Liver (tissue), 9 donors: ENCODE data around the gene OR6X1. TPM values are rescaled to one million over a fixed set of nuclear protein-coding genes. Genes with fewer than 3 reads are reported as not detected.
A peak's percentile ranks its signal among the peaks of the same experiment; 100 is the strongest.

Experiments
- DNase-seq: peaks from one replicate; pipeline ENCODE4 v3.0.0-alpha.2; 2017; ENCODE audit warnings: low spot score
- H3K27ac ChIP-seq, 2 donors: one replicate each; pipeline ENCODE4 v1.7.0; 2013; ENCODE audit warnings: inconsistent platforms in 2 of 2, low read length in 2 of 2, control low read depth in 1 of 2, low read depth in 1 of 2, mild to moderate bottlenecking in 1 of 2
- H3K27me3 ChIP-seq, 4 donors: one replicate each; pipeline versions ENCODE4 v1.6.1 to v1.7.0; 2013; ENCODE audit warnings: low read length in 3 of 4, inconsistent platforms in 1 of 4, mild to moderate bottlenecking in 1 of 4, moderate library complexity in 1 of 4; ENCODE audit not compliant: control insufficient read depth in 4 of 4, insufficient read depth in 4 of 4
- H3K36me3 ChIP-seq, 4 donors: one replicate each; pipeline versions ENCODE4 v1.6.1 to v1.7.0; 2013; ENCODE audit warnings: low read length in 3 of 4, mild to moderate bottlenecking in 3 of 4, low read depth in 1 of 4, moderate library complexity in 1 of 4; ENCODE audit not compliant: control insufficient read depth in 4 of 4, insufficient read depth in 3 of 4
- H3K4me1 ChIP-seq, 4 donors: one replicate each; pipeline versions ENCODE4 v1.6.1 to v1.7.0; 2013; ENCODE audit warnings: low read length in 3 of 4, mild to moderate bottlenecking in 3 of 4, moderate library complexity in 1 of 4; ENCODE audit not compliant: control insufficient read depth in 4 of 4, insufficient read depth in 4 of 4
- H3K4me3 ChIP-seq, 3 donors: one replicate each; pipeline versions ENCODE4 v1.6.1 to v1.7.0; 2013; ENCODE audit warnings: low read length in 3 of 3, control low read depth in 1 of 3, low read depth in 1 of 3, mild to moderate bottlenecking in 1 of 3
- H3K9ac ChIP-seq, 2 donors: one replicate each; pipeline ENCODE4 v1.7.0; 2013; ENCODE audit warnings: low read length in 2 of 2, mild to moderate bottlenecking in 2 of 2, moderate library complexity in 2 of 2, control low read depth in 1 of 2, low read depth in 1 of 2
- H3K9me3 ChIP-seq, 4 donors: one replicate each; pipeline versions ENCODE4 v1.6.1 to v1.7.0; 2013; ENCODE audit warnings: low read length in 3 of 4; ENCODE audit not compliant: control insufficient read depth in 4 of 4
- EGR1 ChIP-seq, 2 donors: IDR thresholded peaks; 2 replicates each; pipeline ENCODE4 v1.6.1; 2016 to 2018; ENCODE audit warnings: antibody characterized with exemption in 2 of 2, low read depth in 2 of 2
- FOXA1 ChIP-seq: IDR thresholded peaks from 2 replicates; pipeline ENCODE4 v1.6.1; 2016; ENCODE audit warnings: antibody characterized with exemption
- FOXA2 ChIP-seq: IDR thresholded peaks from 2 replicates; pipeline ENCODE4 v1.6.1; 2016; ENCODE audit warnings: antibody characterized with exemption
- GABPA ChIP-seq, 2 donors: IDR thresholded peaks in 1 of 2; conservative IDR thresholded peaks in 1 of 2; 2 replicates each; pipeline ENCODE4 v1.6.1; 2016; ENCODE audit warnings: antibody characterized with exemption in 2 of 2, mild to moderate bottlenecking in 1 of 2, moderate library complexity in 1 of 2
- HNF4A ChIP-seq, 2 donors: conservative IDR thresholded peaks; 2 replicates each; pipeline ENCODE4 v1.6.1; 2016; ENCODE audit warnings: antibody characterized with exemption in 2 of 2, mild to moderate bottlenecking in 2 of 2
- HNF4G ChIP-seq: IDR thresholded peaks from 2 replicates; pipeline ENCODE4 v1.6.1; 2016; ENCODE audit warnings: antibody characterized with exemption
- JUND ChIP-seq, 2 donors: IDR thresholded peaks; 2 replicates each; pipeline ENCODE4 v1.6.1; 2016; ENCODE audit warnings: antibody characterized with exemption in 2 of 2
- RAD21 ChIP-seq, 2 donors: IDR thresholded peaks; 2 replicates each; pipeline ENCODE4 v1.6.1; 2016; ENCODE audit warnings: antibody characterized with exemption in 2 of 2, mild to moderate bottlenecking in 2 of 2
- RXRA ChIP-seq, 2 donors: IDR thresholded peaks; 2 replicates each; pipeline ENCODE4 v1.6.1; 2017 to 2018; ENCODE audit warnings: antibody characterized with exemption in 2 of 2, mild to moderate bottlenecking in 1 of 2
- YY1 ChIP-seq: IDR thresholded peaks from 2 replicates; pipeline ENCODE4 v1.6.1; 2016; ENCODE audit warnings: antibody characterized with exemption, mild to moderate bottlenecking
- WGBS: extraction: QIAGEN DNeasy Blood & Tissue Kit; methylation state at CpG from one replicate; pipeline ENCODE4 v1.1.7; 2013; 5-methylcytosine and 5-hydroxymethylcytosine counted together
- polyA plus RNA-seq, 2 donors: library from polyadenylated mRNA; stranded (reverse) in 1 of 2; unstranded in 1 of 2; fragments of 200-250 nt in 1 of 2; fragments of >200 nt in 1 of 2; fragmentation: Nextera tagmentation in 1 of 2; extraction: Ambion mirVana in 1 of 2; gene quantifications; one replicate each; pipeline versions ENCODE4 v1.2.1 to v1.2.3, GENCODE V29; 2013 to 2015
- total RNA-seq, 2 donors: library from RNA; depleted of rRNA; stranded (reverse); fragments of >200 nt; gene quantifications; one replicate each; pipeline ENCODE4 v1.2.3, GENCODE V29; 2014
- TF ChIP-seq, protein P1 (sequence below): fragments of 150-350 bp; IDR thresholded peaks from 2 replicates; pipeline ENCODE4 v1.5.1; 2017; ENCODE audit warnings: improper control_type of control experiment, low read depth, low read length; ENCODE audit not compliant: missing input control
- TF ChIP-seq, protein P2 (sequence below): IDR thresholded peaks from 2 replicates; pipeline ENCODE4 v1.6.1; 2016; ENCODE audit warnings: antibody characterized with exemption
- TF ChIP-seq, protein P3 (sequence below): IDR thresholded peaks from 2 replicates; pipeline ENCODE4 v1.6.1; 2016; ENCODE audit warnings: antibody characterized with exemption
- TF ChIP-seq, protein P4 (sequence below): IDR thresholded peaks from 2 replicates; pipeline ENCODE4 v1.6.1; 2016; ENCODE audit warnings: antibody characterized with exemption
- donor health status: healthy.
- donor health status: healthy.
- donor health status: healthy.
- donor health status: healthy.
- donor health status: healthy.

OR6X1 gene
- total and polyA plus RNA-seq, 4 donors: not detected

DNA sequence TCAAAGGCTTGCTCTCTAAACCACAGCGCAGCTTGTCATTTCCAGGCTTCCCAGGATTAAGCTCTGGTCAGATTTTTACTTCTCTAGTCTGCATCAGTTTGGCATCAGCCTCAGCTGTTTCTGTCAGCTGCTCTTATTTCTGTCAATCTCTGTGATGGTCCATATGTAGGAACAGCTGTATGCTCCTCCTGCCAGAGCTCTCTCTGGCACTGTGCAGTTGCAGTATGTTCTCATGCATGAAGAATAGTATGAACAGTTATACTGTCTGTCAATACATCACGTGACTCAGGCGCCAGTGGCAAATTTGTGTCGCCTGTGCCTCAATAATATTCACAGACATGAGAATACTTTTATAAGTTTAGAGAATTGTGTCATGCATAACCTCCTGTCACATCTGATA is 45.1 kb upstream of the OR6X1 start:
- H3K4me3 ChIP-seq: no peak overlapping the region
- DNase-seq: no peak
- H3K4me1 ChIP-seq: peaks cover 2 to 8% (median 4%) of the 10 kb centered on the region in 4 donors
- 81% methylated on average over 4 of the region's 4 CpGs for WGBS
- H3K36me3 ChIP-seq: no peaks in the 10 kb centered on the region
- no peak overlapping the region for H3K27ac ChIP-seq
- H3K27me3 ChIP-seq: no peaks in the 10 kb centered on the region
- no peaks in the 10 kb centered on the region for H3K9me3 ChIP-seq
- H3K9ac ChIP-seq: no peak overlapping the region
- TF ChIP-seq HNF4A (conservative IDR thresholded peaks at IDR 0.05) (no peak), JUND (IDR thresholded peaks at IDR 0.05) (no peak), FOXA2 (no peak), FOXA1 (no peak), RAD21 (IDR thresholded peaks at IDR 0.05) (no peak), GABPA (IDR thresholded peaks at IDR 0.05 in 1 of 2, conservative IDR thresholded peaks at IDR 0.05 in 1 of 2) (no peak), EGR1 (IDR thresholded peaks at IDR 0.05; ENCODE audit: low read depth in 2 of 2) (no peak)
- TF ChIP-seq, protein P1, sequence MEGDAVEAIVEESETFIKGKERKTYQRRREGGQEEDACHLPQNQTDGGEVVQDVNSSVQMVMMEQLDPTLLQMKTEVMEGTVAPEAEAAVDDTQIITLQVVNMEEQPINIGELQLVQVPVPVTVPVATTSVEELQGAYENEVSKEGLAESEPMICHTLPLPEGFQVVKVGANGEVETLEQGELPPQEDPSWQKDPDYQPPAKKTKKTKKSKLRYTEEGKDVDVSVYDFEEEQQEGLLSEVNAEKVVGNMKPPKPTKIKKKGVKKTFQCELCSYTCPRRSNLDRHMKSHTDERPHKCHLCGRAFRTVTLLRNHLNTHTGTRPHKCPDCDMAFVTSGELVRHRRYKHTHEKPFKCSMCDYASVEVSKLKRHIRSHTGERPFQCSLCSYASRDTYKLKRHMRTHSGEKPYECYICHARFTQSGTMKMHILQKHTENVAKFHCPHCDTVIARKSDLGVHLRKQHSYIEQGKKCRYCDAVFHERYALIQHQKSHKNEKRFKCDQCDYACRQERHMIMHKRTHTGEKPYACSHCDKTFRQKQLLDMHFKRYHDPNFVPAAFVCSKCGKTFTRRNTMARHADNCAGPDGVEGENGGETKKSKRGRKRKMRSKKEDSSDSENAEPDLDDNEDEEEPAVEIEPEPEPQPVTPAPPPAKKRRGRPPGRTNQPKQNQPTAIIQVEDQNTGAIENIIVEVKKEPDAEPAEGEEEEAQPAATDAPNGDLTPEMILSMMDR: no peak
- TF ChIP-seq, protein P2, sequence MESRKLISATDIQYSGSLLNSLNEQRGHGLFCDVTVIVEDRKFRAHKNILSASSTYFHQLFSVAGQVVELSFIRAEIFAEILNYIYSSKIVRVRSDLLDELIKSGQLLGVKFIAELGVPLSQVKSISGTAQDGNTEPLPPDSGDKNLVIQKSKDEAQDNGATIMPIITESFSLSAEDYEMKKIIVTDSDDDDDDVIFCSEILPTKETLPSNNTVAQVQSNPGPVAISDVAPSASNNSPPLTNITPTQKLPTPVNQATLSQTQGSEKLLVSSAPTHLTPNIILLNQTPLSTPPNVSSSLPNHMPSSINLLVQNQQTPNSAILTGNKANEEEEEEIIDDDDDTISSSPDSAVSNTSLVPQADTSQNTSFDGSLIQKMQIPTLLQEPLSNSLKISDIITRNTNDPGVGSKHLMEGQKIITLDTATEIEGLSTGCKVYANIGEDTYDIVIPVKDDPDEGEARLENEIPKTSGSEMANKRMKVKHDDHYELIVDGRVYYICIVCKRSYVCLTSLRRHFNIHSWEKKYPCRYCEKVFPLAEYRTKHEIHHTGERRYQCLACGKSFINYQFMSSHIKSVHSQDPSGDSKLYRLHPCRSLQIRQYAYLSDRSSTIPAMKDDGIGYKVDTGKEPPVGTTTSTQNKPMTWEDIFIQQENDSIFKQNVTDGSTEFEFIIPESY: no peak
- TF ChIP-seq, protein P3, sequence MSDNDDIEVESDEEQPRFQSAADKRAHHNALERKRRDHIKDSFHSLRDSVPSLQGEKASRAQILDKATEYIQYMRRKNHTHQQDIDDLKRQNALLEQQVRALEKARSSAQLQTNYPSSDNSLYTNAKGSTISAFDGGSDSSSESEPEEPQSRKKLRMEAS: no peak

DNA sequence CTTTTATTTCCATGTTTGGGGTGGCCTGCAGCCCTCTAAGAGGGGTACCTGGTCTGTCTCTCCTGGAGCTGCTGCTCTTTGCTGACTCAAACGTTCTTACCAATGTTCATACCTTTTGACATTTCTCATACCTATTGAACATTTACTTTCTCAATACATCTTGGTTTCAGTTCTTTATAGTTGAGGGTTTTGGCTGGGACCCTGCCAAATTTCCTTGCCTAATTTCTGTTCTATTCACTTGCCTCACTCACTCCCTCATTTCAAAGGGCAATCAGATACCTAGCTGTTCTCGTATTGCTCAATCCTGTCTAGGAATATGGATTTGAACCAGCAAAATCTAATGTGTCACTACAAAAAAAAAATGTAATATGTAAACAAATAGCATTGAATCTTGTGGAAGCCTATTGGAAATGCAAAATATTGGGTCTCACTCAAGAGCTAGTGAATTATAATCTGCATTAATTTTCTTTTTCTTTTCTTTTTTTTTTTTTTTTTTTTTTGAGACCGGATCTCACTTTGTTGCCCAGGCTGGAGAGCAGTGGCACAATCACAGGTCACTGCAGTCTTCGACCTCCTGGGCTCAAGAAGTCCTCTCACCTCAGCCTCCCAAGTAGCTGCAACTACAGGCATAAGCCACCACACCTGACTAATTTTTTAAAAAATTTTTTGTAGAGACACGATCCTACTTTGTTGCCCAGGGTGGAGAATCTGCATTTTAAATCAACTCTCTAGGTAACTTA is 44.4 kb upstream of the OR6X1 start:
- TF ChIP-seq YY1 (peak; percentile 26), RAD21 (IDR thresholded peaks at IDR 0.05) (peak in 1 of 2 donors; percentile 21), HNF4G (peak; percentile 31), HNF4A (conservative IDR thresholded peaks at IDR 0.05) (peak; percentile 80 to 85), JUND (IDR thresholded peaks at IDR 0.05) (no peak), RXRA (IDR thresholded peaks at IDR 0.05) (peak; percentile 22 to 54), FOXA1 (no peak)
- TF ChIP-seq, protein P3: peak; percentile 39
- TF ChIP-seq, protein P4, sequence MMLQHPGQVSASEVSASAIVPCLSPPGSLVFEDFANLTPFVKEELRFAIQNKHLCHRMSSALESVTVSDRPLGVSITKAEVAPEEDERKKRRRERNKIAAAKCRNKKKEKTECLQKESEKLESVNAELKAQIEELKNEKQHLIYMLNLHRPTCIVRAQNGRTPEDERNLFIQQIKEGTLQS: peak; percentile 46
- TF ChIP-seq, protein P1: no peak
- Histone ChIP-seq H3K36me3 (no peaks in the 10 kb centered on the region), H3K27ac (peak overlapping the region in 1 of 2 donors; percentile 31), H3K9ac (no peak overlapping the region), H3K4me1 (peaks cover 2 to 8% (median 4%) of the 10 kb centered on the region in 4 donors), H3K27me3 (no peaks in the 10 kb centered on the region), H3K4me3 (no peak overlapping the region), H3K9me3 (no peaks in the 10 kb centered on the region)
- DNase-seq: no peak
- 50% methylated on average over 5 of the region's 5 CpGs for WGBS
